Measurements from ENCODE around the gene ZNF839. TPM values are rescaled to one million over a fixed set of nuclear protein-coding genes. Genes with fewer than 3 reads are reported as not detected.

Gene ZNF839
- total RNA-seq, 1 donor from 2014 or later, result 14.9 TPM

DNA sequence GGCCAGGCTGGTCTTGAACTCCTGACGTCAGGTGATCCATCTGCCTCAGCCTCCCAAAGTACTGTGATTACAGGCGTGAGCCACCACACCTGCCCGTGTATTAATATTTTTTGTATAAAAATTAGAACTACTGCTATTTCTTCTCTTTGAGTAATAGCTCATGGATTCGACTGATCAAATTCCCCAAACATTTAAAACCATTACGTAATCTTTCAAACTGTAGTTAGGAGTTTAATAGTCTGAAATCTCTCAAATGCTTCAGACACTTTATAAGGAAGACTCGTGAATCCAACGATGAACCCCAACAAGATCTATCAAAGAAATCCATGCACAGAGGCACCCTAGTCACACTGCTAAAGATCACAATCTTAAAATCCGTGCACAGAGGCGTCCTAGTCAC lies 59.3 kb downstream of the ZNF839 start:
- Mint-ChIP-seq H3K27ac (no peak overlapping the region), H3K36me3 (ENCODE audit: insufficient read depth) (peaks cover 6% of the 10 kb centered on the region), H3K27me3 (no peaks in the 10 kb centered on the region), H3K9me3 (ENCODE audit: low read depth) (no peaks in the 10 kb centered on the region), H3K4me3 (ENCODE audit: low read depth) (no peak overlapping the region), H3K4me1 (ENCODE audit: low read depth) (no peaks in the 10 kb centered on the region)
- TF ChIP-seq, protein P1, sequence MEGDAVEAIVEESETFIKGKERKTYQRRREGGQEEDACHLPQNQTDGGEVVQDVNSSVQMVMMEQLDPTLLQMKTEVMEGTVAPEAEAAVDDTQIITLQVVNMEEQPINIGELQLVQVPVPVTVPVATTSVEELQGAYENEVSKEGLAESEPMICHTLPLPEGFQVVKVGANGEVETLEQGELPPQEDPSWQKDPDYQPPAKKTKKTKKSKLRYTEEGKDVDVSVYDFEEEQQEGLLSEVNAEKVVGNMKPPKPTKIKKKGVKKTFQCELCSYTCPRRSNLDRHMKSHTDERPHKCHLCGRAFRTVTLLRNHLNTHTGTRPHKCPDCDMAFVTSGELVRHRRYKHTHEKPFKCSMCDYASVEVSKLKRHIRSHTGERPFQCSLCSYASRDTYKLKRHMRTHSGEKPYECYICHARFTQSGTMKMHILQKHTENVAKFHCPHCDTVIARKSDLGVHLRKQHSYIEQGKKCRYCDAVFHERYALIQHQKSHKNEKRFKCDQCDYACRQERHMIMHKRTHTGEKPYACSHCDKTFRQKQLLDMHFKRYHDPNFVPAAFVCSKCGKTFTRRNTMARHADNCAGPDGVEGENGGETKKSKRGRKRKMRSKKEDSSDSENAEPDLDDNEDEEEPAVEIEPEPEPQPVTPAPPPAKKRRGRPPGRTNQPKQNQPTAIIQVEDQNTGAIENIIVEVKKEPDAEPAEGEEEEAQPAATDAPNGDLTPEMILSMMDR (IDR thresholded peaks at IDR 0.05; ENCODE audit: unreplicated experiment), result no peak
- DNase-seq (ENCODE audit: low spot score, unreplicated experiment), result no peak

DNA sequence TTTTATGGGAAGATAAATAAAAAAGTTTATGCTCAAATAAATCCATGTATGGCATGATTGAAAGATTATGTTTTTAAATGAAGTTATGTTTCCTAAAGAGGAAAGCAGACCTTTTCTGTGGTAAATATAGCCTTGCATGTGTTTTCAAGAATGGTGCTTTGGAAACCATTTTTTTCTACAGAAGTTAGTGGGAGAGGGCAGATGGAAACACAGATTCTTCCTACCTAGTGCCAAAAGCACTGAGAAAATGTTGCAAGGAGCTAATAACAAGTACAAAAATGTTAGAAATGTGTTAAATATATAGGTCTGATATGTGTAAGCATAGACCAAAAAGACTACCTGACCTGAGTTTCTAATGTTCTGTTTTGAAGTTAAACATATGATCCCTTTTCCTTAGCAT lies 67.5 kb downstream of the ZNF839 start:
- TF ChIP-seq, protein P1 (IDR thresholded peaks at IDR 0.05; ENCODE audit: unreplicated experiment), result no peak
- no peak overlapping the region for H3K4me3 Mint-ChIP-seq (ENCODE audit: low read depth)
- H3K27ac Mint-ChIP-seq, result no peak overlapping the region
- no peaks in the 10 kb centered on the region for H3K9me3 Mint-ChIP-seq (ENCODE audit: low read depth)
- no peaks in the 10 kb centered on the region for H3K27me3 Mint-ChIP-seq
- peaks cover 9% of the 10 kb centered on the region for H3K4me1 Mint-ChIP-seq (ENCODE audit: low read depth)
- DNase-seq (ENCODE audit: low spot score, unreplicated experiment), result no peak
- H3K36me3 Mint-ChIP-seq (ENCODE audit: insufficient read depth), result peaks cover 3% of the 10 kb centered on the region

DNA sequence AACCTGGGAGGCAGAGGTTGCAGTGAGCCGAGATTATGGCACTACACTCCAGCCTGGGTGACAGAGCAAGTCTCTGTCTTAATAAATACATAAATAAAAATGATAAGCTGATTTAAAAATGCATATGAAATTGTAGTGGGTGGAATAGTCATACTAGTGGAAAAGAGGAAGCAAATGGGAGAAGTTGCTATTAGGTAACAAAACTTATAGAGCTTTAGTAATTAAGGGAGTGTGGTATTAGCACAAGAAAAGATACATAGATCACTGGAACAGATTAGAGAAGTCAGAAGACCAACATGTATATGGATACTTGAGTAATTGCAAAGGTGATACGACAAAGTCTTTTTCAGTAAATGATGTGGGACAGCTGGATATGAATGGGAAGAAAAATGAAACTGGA lies 69.7 kb downstream of the ZNF839 start:
- TF ChIP-seq, protein P1 (IDR thresholded peaks at IDR 0.05; ENCODE audit: unreplicated experiment), result no peak
- no peak overlapping the region for H3K4me3 Mint-ChIP-seq (ENCODE audit: low read depth)
- peaks cover 9% of the 10 kb centered on the region for H3K4me1 Mint-ChIP-seq (ENCODE audit: low read depth)
- no peak overlapping the region for H3K27ac Mint-ChIP-seq
- H3K36me3 Mint-ChIP-seq (ENCODE audit: insufficient read depth), result peaks cover 3% of the 10 kb centered on the region
- no peaks in the 10 kb centered on the region for H3K27me3 Mint-ChIP-seq
- no peaks in the 10 kb centered on the region for H3K9me3 Mint-ChIP-seq (ENCODE audit: low read depth)
- no peak for DNase-seq (ENCODE audit: low spot score, unreplicated experiment)

DNA sequence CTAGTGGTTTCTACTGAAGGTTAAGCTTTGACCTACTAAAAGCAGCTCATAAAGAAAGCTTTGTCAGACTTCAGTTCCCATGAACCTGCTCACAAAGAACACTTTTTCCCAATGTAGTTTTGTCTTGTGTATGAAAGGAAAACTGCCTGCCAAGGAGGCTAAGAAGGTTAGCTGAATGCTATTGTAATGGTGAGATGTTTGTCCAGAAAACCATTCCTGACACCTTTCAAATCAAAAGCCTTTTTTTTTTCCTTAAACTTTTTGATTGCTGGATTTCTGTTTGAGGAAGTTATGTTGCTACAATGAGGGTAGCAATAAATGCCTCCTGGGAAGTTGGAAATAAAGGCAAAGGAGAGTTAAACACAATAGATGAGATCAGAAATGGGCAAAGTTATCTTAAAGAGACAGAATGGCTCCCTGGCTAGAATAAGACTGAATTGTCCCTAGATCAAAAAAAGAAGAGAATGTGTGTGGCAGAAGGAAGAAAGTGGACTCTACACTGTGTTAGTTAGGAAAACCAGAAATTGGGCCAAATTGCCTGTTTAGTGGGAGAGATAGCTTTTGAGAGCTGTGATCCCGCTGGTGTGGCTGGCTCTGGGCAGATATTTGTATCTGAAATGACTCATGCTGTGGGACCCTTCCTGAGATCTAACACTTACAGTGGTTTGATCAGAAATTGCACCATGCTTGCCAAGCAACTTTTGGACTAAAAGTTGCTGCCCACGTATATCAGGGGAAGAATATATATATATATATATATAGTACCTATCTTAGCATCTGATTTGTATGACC lies 70.7 kb downstream of the ZNF839 start:
- Mint-ChIP-seq H3K36me3 (ENCODE audit: insufficient read depth) (peaks cover 3% of the 10 kb centered on the region), H3K27me3 (no peaks in the 10 kb centered on the region), H3K4me3 (ENCODE audit: low read depth) (no peak overlapping the region), H3K27ac (peak overlapping the region; percentile 18), H3K4me1 (ENCODE audit: low read depth) (peaks cover 9% of the 10 kb centered on the region), H3K9me3 (ENCODE audit: low read depth) (no peaks in the 10 kb centered on the region)
- no peak for DNase-seq (ENCODE audit: low spot score, unreplicated experiment)
- TF ChIP-seq, protein P1 (IDR thresholded peaks at IDR 0.05; ENCODE audit: unreplicated experiment), result no peak

Other genes starting within 250 kb of the ZNF839 start
- gene HSP90AA1, start 232.7 kb upstream of the ZNF839 start, total RNA-seq, result 796 and 811 TPM in 2 replicates
- gene WDR20, start 179.8 kb upstream of the ZNF839 start, total RNA-seq, result 34.6 and 34.9 TPM in 2 replicates
- 34.8 and 38.7 TPM in 2 replicates for gene MOK, start 14.6 kb upstream of the ZNF839 start, total RNA-seq
- 25.5 and 27.7 TPM in 2 replicates for gene CINP, start 43.1 kb downstream of the ZNF839 start, total RNA-seq
- gene TECPR2, start 43.2 kb downstream of the ZNF839 start, total RNA-seq, result 33.2 and 34.2 TPM in 2 replicates
- 24.5 and 26.5 TPM in 2 replicates for gene ANKRD9, start 190.0 kb downstream of the ZNF839 start, total RNA-seq

All from progenitor cell of endocrine pancreas (in vitro differentiated cells).